Vagina (tissue), 2 donors: ENCODE measurements around the gene ANO2. TPM values are rescaled to one million over a fixed set of nuclear protein-coding genes. Genes with fewer than 3 reads are reported as not detected.

Experiments used
- DNase-seq, 2 donors: peaks; one replicate each; pipeline ENCODE4 v3.0.0-alpha.2; 2017; ENCODE audit errors: extremely low spot score in 2 of 2
- H3K27ac ChIP-seq: fragments of 200-600 bp; sonication (generic); one replicate; pipeline ENCODE4 v1.5.1; 2019
- H3K27me3 ChIP-seq: fragments of 200-600 bp; sonication (generic); one replicate; pipeline ENCODE4 v1.5.1; 2019
- H3K36me3 ChIP-seq, 2 donors: fragments of 200-600 bp; sonication (generic); one replicate each; pipeline ENCODE4 v1.5.1; 2017 to 2019
- H3K4me1 ChIP-seq: fragments of 200-600 bp; sonication (generic); one replicate; pipeline ENCODE4 v1.5.1; 2019
- H3K4me3 ChIP-seq, 2 donors: fragments of 200-600 bp; sonication (generic); 1 replicate in 1 of 2; 2 replicates in 1 of 2; pipeline ENCODE4 v1.5.1; 2016 to 2019
- H3K9me3 ChIP-seq: fragments of 200-600 bp; sonication (generic); one replicate; pipeline ENCODE4 v1.5.1; 2019
- CTCF ChIP-seq, 3 experiments: fragments of 450-650 bp in 2 of 3; fragments of 200-600 bp in 1 of 3; sonication (generic) in 1 of 3; IDR thresholded peaks; one replicate each; pipeline ENCODE4 v1.5.1; 2017 to 2019; ENCODE audit warnings: antibody characterized with exemption in 3 of 3, mild to moderate bottlenecking in 2 of 3, moderate library complexity in 2 of 3
- POLR2A ChIP-seq, 2 donors: fragments of 450-650 bp; IDR thresholded peaks; one replicate each; pipeline ENCODE4 v1.6.1; 2017; ENCODE audit warnings: antibody characterized with exemption in 2 of 2, mild to moderate bottlenecking in 2 of 2, moderate library complexity in 2 of 2
- POLR2AphosphoS5 ChIP-seq, 2 donors: sonication (generic); formaldehyde crosslinking; IDR thresholded peaks; one replicate each; pipeline ENCODE4 v1.9.0; 2017; ENCODE audit warnings: antibody characterized with exemption in 2 of 2, mild to moderate bottlenecking in 2 of 2, low read depth in 1 of 2; ENCODE audit not compliant: insufficient read depth in 1 of 2
- intact Hi-C: fragments of 100-400 bp; cut with DNase I; formaldehyde crosslinking; loops from one replicate; pipeline ENCODE4 v1.15.1; 2023
- total RNA-seq: library from RNA; depleted of rRNA; stranded (reverse); fragments of >200 nt; gene quantifications from one replicate; pipeline ENCODE4 v1.2.3, GENCODE V29; 2016

Gene ANO2
- total RNA-seq, 1 donor from 2014 or later, result 18.7 TPM

GRCh38 chr12:5904441-5904840 lies 40.6 kb downstream of the ANO2 start:
- H3K27me3 ChIP-seq, result no peaks in the 10 kb centered on the region
- DNase-seq, result peak; percentile 52 to 61
- H3K9me3 ChIP-seq, result no peaks in the 10 kb centered on the region
- intact Hi-C loops, result no loop called here
- no peaks in the 10 kb centered on the region for H3K4me1 ChIP-seq
- TF ChIP-seq POLR2AphosphoS5 (IDR thresholded peaks at IDR 0.05; ENCODE audit: insufficient read depth in 1 of 2, low read depth in 1 of 2), result no peak
- no peak for TF ChIP-seq POLR2A (IDR thresholded peaks at IDR 0.05)
- TF ChIP-seq CTCF (IDR thresholded peaks at IDR 0.05), result no peak
- H3K27ac ChIP-seq, result no peak overlapping the region
- H3K4me3 ChIP-seq, result no peak overlapping the region
- H3K36me3 ChIP-seq, result no peaks in the 10 kb centered on the region

- intact Hi-C loops, result no loop called here
- TF ChIP-seq POLR2AphosphoS5 (IDR thresholded peaks at IDR 0.05; ENCODE audit: insufficient read depth in 1 of 2, low read depth in 1 of 2), result no peak
- no peak for TF ChIP-seq POLR2A (IDR thresholded peaks at IDR 0.05)
- TF ChIP-seq CTCF (IDR thresholded peaks at IDR 0.05), result no peak
- Histone ChIP-seq H3K4me1 (no peaks in the 10 kb centered on the region), H3K4me3 (no peak overlapping the region), H3K27ac (no peak overlapping the region), H3K27me3 (no peaks in the 10 kb centered on the region), H3K9me3 (no peaks in the 10 kb centered on the region), H3K36me3 (no peaks in the 10 kb centered on the region)
- peak in 1 of 2 donors; percentile 6 for DNase-seq
Measured at GRCh38 chr12:5902736-5903135, 42.3 kb downstream of the ANO2 start.

GRCh38 chr12:5901416-5901815 lies 43.6 kb downstream of the ANO2 start:
- intact Hi-C loops, result no loop called here
- no peak for TF ChIP-seq CTCF (IDR thresholded peaks at IDR 0.05)
- no peak for TF ChIP-seq POLR2A (IDR thresholded peaks at IDR 0.05)
- no peak for TF ChIP-seq POLR2AphosphoS5 (IDR thresholded peaks at IDR 0.05; ENCODE audit: insufficient read depth in 1 of 2, low read depth in 1 of 2)
- H3K4me3 ChIP-seq, result no peak overlapping the region
- no peaks in the 10 kb centered on the region for H3K9me3 ChIP-seq
- DNase-seq, result peak; percentile 31 to 32
- H3K36me3 ChIP-seq, result no peaks in the 10 kb centered on the region
- no peaks in the 10 kb centered on the region for H3K27me3 ChIP-seq
- no peaks in the 10 kb centered on the region for H3K4me1 ChIP-seq
- no peak overlapping the region for H3K27ac ChIP-seq

GRCh38 chr12:5900533-5901205 lies 44.4 kb downstream of the ANO2 start:
- Histone ChIP-seq H3K27me3 (no peaks in the 10 kb centered on the region), H3K4me1 (no peaks in the 10 kb centered on the region), H3K27ac (no peak overlapping the region), H3K36me3 (no peaks in the 10 kb centered on the region), H3K4me3 (no peak overlapping the region), H3K9me3 (no peaks in the 10 kb centered on the region)
- intact Hi-C loops, result no loop called here
- TF ChIP-seq POLR2AphosphoS5 (IDR thresholded peaks at IDR 0.05; ENCODE audit: insufficient read depth in 1 of 2, low read depth in 1 of 2), result no peak
- no peak for TF ChIP-seq CTCF (IDR thresholded peaks at IDR 0.05)
- no peak for TF ChIP-seq POLR2A (IDR thresholded peaks at IDR 0.05)
- peak in 1 of 2 donors; percentile 42 for DNase-seq

- peak in 1 of 2 donors; percentile 44 for DNase-seq
- Histone ChIP-seq H3K27me3 (no peaks in the 10 kb centered on the region), H3K4me3 (no peak overlapping the region), H3K9me3 (no peaks in the 10 kb centered on the region), H3K27ac (no peak overlapping the region), H3K4me1 (no peaks in the 10 kb centered on the region), H3K36me3 (no peaks in the 10 kb centered on the region)
- intact Hi-C loops, result no loop called here
- TF ChIP-seq POLR2AphosphoS5 (IDR thresholded peaks at IDR 0.05; ENCODE audit: insufficient read depth in 1 of 2, low read depth in 1 of 2) (no peak), POLR2A (IDR thresholded peaks at IDR 0.05) (no peak), CTCF (IDR thresholded peaks at IDR 0.05) (no peak)
Measured at GRCh38 chr12:5900076-5900475, 45.0 kb downstream of the ANO2 start.
